ENCODE data around the gene NCLN. TPM values are rescaled to one million over a fixed set of nuclear protein-coding genes. Genes with fewer than 3 reads are reported as not detected.
A peak's percentile ranks its signal among the peaks of the same experiment; 100 is the strongest.

The NCLN gene
- total RNA-seq, 1 donor from 2014 or later: 63.0 TPM

DNA sequence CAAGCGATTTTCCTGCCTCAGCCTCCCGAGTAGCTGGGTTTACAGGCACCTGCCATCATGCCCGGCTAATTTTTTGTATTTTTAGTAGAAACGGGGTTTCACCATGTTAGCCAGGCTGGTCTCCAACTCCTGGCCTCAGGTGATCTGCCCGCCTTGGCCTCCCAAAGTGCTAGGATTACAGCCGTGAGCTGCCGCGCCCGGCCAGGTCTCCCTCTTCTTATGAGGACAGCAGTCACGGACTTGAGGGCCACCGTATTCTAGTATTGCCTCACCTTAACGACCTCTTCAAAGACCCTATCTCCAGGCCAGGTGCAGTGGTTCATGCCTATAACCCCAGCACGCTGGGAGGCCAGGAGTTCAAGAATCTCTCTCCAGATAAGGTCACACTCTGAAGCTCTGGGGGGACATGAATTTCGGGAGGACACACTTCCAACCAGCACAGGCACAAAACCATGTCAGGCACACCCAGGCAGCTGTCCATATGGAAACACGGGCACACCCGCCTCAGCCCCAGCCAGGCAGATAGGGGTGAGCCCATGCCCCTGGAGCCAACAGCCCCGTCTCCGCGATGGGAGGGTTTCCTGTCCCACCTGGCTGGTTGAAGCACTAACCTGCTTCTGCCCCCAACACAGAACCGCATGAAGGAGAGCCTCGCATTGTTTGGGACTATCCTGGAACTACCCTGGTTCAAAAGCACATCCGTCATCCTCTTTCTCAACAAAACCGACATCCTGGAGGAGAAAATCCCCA is 28.5 kb upstream of the NCLN start:
- no peak for DNase-seq (ENCODE audit: low spot score)
- H3K9me3 Mint-ChIP-seq (ENCODE audit: unreplicated experiment): no peaks in the 10 kb centered on the region
- H3K36me3 Mint-ChIP-seq (ENCODE audit: low read depth, unreplicated experiment): no peaks in the 10 kb centered on the region
- H3K4me3 Mint-ChIP-seq (ENCODE audit: unreplicated experiment): no peak overlapping the region
- peaks cover 3% of the 10 kb centered on the region for H3K27me3 Mint-ChIP-seq (ENCODE audit: unreplicated experiment)
- peaks cover 8% of the 10 kb centered on the region for H3K4me1 Mint-ChIP-seq (ENCODE audit: unreplicated experiment)
- TF ChIP-seq, protein P1, sequence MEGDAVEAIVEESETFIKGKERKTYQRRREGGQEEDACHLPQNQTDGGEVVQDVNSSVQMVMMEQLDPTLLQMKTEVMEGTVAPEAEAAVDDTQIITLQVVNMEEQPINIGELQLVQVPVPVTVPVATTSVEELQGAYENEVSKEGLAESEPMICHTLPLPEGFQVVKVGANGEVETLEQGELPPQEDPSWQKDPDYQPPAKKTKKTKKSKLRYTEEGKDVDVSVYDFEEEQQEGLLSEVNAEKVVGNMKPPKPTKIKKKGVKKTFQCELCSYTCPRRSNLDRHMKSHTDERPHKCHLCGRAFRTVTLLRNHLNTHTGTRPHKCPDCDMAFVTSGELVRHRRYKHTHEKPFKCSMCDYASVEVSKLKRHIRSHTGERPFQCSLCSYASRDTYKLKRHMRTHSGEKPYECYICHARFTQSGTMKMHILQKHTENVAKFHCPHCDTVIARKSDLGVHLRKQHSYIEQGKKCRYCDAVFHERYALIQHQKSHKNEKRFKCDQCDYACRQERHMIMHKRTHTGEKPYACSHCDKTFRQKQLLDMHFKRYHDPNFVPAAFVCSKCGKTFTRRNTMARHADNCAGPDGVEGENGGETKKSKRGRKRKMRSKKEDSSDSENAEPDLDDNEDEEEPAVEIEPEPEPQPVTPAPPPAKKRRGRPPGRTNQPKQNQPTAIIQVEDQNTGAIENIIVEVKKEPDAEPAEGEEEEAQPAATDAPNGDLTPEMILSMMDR (IDR thresholded peaks at IDR 0.05; ENCODE audit: unreplicated experiment): no peak
- H3K27ac Mint-ChIP-seq (ENCODE audit: unreplicated experiment): peak overlapping the region; percentile 72

DNA sequence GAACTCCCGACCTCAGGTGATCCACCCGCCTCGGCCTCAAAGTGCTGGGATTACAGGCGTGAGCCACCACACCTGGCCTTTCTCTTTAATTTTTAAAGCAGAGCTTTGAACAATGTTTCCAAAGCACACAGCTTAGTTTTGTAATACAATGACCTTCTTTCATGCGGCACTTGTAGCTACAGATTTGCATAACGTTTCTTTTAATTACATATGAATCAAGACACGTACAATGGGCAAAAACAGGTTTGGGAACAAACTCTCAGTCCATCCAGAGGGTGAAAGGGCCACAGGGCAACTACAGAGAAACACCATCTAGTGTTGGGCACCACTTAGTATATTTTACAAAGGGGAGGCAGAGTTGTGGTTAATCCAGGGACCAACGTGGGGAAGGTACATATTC is 26.2 kb upstream of the NCLN start:
- Mint-ChIP-seq H3K27me3 (ENCODE audit: unreplicated experiment) (peaks cover 3% of the 10 kb centered on the region), H3K4me3 (ENCODE audit: unreplicated experiment) (no peak overlapping the region), H3K36me3 (ENCODE audit: low read depth, unreplicated experiment) (no peaks in the 10 kb centered on the region), H3K27ac (ENCODE audit: unreplicated experiment) (no peak overlapping the region), H3K9me3 (ENCODE audit: unreplicated experiment) (no peaks in the 10 kb centered on the region), H3K4me1 (ENCODE audit: unreplicated experiment) (peaks cover 8% of the 10 kb centered on the region)
- TF ChIP-seq, protein P1 (IDR thresholded peaks at IDR 0.05; ENCODE audit: unreplicated experiment): no peak
- DNase-seq (ENCODE audit: low spot score): no peak

DNA sequence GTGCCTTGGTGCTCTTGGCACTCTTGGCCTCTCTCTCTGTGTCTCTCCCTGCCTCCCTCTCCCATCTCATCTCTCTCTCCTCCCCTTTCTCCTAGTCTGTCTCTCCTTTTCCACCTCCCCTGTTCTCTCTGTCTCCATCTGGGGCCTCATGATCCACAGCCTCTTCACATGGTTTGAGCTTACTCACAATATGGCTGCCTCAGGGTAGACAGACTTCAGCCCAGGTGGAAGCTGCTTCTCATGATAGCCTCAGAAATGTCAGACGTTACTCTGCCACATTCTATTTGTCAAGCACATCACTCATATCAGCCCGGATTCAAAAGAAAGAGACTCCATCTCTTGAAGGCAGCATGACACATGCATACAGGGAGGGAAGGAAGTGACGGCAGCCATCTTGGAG is 25.5 kb upstream of the NCLN start:
- DNase-seq (ENCODE audit: low spot score): no peak
- H3K9me3 Mint-ChIP-seq (ENCODE audit: unreplicated experiment): no peaks in the 10 kb centered on the region

DNA sequence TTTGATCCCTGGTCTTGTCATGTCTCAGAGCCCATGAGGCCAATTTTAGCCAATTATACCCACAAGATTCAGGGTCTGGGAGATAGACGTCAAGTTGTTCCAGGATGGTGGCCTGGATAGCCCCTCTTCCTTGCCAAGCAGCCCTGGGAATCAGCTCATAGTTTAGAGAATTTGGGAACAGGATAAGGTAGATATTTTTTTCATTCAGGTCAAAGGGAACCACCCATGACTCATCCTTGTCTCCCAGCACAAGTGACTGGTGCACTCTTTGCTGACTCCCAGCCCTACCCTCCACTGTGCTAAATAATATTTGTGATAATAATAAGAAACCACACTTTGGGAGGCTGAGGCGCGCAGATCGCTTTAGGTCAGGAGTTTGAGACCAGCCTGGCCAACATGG is 24.3 kb upstream of the NCLN start:
- H3K36me3 Mint-ChIP-seq (ENCODE audit: low read depth, unreplicated experiment): no peaks in the 10 kb centered on the region
- H3K9me3 Mint-ChIP-seq (ENCODE audit: unreplicated experiment): no peaks in the 10 kb centered on the region
- H3K27me3 Mint-ChIP-seq (ENCODE audit: unreplicated experiment): peaks cover 5% of the 10 kb centered on the region
- TF ChIP-seq, protein P1 (IDR thresholded peaks at IDR 0.05; ENCODE audit: unreplicated experiment): no peak
- no peak overlapping the region for H3K27ac Mint-ChIP-seq (ENCODE audit: unreplicated experiment)
- H3K4me1 Mint-ChIP-seq (ENCODE audit: unreplicated experiment): peaks cover 8% of the 10 kb centered on the region
- no peak for DNase-seq (ENCODE audit: low spot score)
- no peak overlapping the region for H3K4me3 Mint-ChIP-seq (ENCODE audit: unreplicated experiment)

More for the DNA sequence above, 25.5 kb upstream of the NCLN start:
- H3K27me3 Mint-ChIP-seq (ENCODE audit: unreplicated experiment): peaks cover 1% of the 10 kb centered on the region
- H3K27ac Mint-ChIP-seq (ENCODE audit: unreplicated experiment): no peak overlapping the region
- peaks cover 8% of the 10 kb centered on the region for H3K4me1 Mint-ChIP-seq (ENCODE audit: unreplicated experiment)
- no peak overlapping the region for H3K4me3 Mint-ChIP-seq (ENCODE audit: unreplicated experiment)
- TF ChIP-seq, protein P1 (IDR thresholded peaks at IDR 0.05; ENCODE audit: unreplicated experiment): no peak
- no peaks in the 10 kb centered on the region for H3K36me3 Mint-ChIP-seq (ENCODE audit: low read depth, unreplicated experiment)

DNA sequence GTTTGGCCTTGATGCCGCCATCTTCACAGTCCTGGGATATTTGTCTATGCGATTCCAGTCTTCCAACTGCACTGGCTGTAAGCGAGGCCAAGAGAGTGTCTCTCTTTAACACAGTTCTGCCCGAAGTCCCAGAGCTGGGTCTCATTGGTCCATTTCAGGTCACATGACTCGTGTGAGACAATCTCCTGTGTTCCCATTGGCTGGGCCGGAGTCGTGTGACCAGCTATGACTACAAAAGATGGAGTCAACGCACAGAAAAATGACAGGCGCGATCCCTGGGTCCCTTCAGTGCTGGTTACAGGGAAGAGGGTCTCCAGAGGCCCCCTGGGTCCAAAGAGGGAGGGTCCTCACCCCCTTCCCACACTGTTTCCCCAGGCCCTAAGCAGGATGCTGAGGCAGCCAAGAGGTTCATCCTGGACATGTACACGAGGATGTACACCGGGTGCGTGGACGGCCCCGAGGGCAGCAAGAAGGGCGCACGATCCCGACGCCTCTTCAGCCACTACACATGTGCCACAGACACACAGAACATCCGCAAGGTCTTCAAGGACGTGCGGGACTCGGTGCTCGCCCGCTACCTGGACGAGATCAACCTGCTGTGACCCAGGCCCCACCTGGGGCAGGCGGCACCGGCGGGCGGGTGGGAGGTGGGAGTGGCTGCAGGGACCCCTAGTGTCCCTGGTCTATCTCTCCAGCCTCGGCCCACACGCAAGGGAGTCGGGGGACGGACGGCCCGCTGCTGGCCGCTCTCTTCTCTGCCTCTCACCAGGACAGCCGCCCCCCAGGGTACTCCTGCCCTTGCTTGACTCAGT is 23.1 kb upstream of the NCLN start:
- no peaks in the 10 kb centered on the region for H3K36me3 Mint-ChIP-seq (ENCODE audit: low read depth, unreplicated experiment)
- no peak for DNase-seq (ENCODE audit: low spot score)

More for the DNA sequence above, 23.1 kb upstream of the NCLN start:
- no peaks in the 10 kb centered on the region for H3K9me3 Mint-ChIP-seq (ENCODE audit: unreplicated experiment)
- H3K4me3 Mint-ChIP-seq (ENCODE audit: unreplicated experiment): no peak overlapping the region
- TF ChIP-seq, protein P1 (IDR thresholded peaks at IDR 0.05; ENCODE audit: unreplicated experiment): no peak
- no peak overlapping the region for H3K27ac Mint-ChIP-seq (ENCODE audit: unreplicated experiment)
- peaks cover 2% of the 10 kb centered on the region for H3K4me1 Mint-ChIP-seq (ENCODE audit: unreplicated experiment)
- peaks cover 5% of the 10 kb centered on the region for H3K27me3 Mint-ChIP-seq (ENCODE audit: unreplicated experiment)
